WTC11 (cell line): ENCODE results near the gene MGAT4D.

Source experiments
- ATF1 ChIP-seq: sonication (generic); formaldehyde crosslinking; IDR thresholded peaks from 2 replicates; pipeline ENCODE4 v1.8.1; 2023; ENCODE audit warnings: mild to moderate bottlenecking, moderate library complexity, missing genetic modification reagents
- CREB1 ChIP-seq: sonication (generic); formaldehyde crosslinking; IDR thresholded peaks from 2 replicates; pipeline ENCODE4 v1.8.0; 2023; ENCODE audit warnings: mild to moderate bottlenecking, missing genetic modification reagents
- CTCF ChIP-seq: fragments of 200-600 bp; IDR thresholded peaks from 2 replicates; pipeline ENCODE4 v1.8.0; 2022; ENCODE audit warnings: antibody characterized with exemption
- FOXP1 ChIP-seq: sonication (generic); formaldehyde crosslinking; IDR thresholded peaks from 2 replicates; pipeline ENCODE4 v1.8.0; 2022; ENCODE audit warnings: missing genetic modification reagents, mild to moderate bottlenecking, moderate library complexity, borderline replicate concordance
- IRF2 ChIP-seq: sonication (generic); formaldehyde crosslinking; IDR thresholded peaks from 2 replicates; pipeline ENCODE4 v1.8.0; 2022; ENCODE audit warnings: low read depth, missing genetic modification reagents, borderline replicate concordance
- MYBL2 ChIP-seq: sonication (generic); formaldehyde crosslinking; IDR thresholded peaks from 2 replicates; pipeline ENCODE4 v1.8.1; 2023; ENCODE audit warnings: mild to moderate bottlenecking, moderate library complexity, missing genetic modification reagents
- NR3C1 ChIP-seq: sonication (generic); formaldehyde crosslinking; conservative IDR thresholded peaks from 2 replicates; pipeline ENCODE4 v1.8.1; 2023; ENCODE audit warnings: low read depth, mild to moderate bottlenecking, missing genetic modification reagents
- RELA ChIP-seq: sonication (generic); formaldehyde crosslinking; IDR thresholded peaks from 2 replicates; pipeline ENCODE4 v1.8.1; 2022; ENCODE audit warnings: missing genetic modification reagents, mild to moderate bottlenecking, borderline replicate concordance
- SMAD3 ChIP-seq: sonication (generic); formaldehyde crosslinking; IDR thresholded peaks from 2 replicates; pipeline ENCODE4 v1.8.0; 2022; ENCODE audit warnings: missing genetic modification reagents, mild to moderate bottlenecking, borderline replicate concordance
- TCF7 ChIP-seq: sonication (generic); formaldehyde crosslinking; IDR thresholded peaks from 2 replicates; pipeline ENCODE4 v1.8.0; 2022; ENCODE audit warnings: mild to moderate bottlenecking, low read depth, missing genetic modification reagents, moderate library complexity
- TEAD4 ChIP-seq: sonication (generic); formaldehyde crosslinking; IDR thresholded peaks from 2 replicates; pipeline ENCODE4 v1.8.0; 2022; ENCODE audit warnings: mild to moderate bottlenecking, missing genetic modification reagents
- USF1 ChIP-seq: sonication (generic); formaldehyde crosslinking; IDR thresholded peaks from 2 replicates; pipeline ENCODE4 v1.8.0; 2022; ENCODE audit warnings: mild to moderate bottlenecking, missing genetic modification reagents
- ZBTB21 ChIP-seq: sonication (generic); formaldehyde crosslinking; IDR thresholded peaks from 2 replicates; pipeline ENCODE4 v1.8.1; 2023; ENCODE audit warnings: mild to moderate bottlenecking, missing genetic modification reagents, borderline replicate concordance

DNA sequence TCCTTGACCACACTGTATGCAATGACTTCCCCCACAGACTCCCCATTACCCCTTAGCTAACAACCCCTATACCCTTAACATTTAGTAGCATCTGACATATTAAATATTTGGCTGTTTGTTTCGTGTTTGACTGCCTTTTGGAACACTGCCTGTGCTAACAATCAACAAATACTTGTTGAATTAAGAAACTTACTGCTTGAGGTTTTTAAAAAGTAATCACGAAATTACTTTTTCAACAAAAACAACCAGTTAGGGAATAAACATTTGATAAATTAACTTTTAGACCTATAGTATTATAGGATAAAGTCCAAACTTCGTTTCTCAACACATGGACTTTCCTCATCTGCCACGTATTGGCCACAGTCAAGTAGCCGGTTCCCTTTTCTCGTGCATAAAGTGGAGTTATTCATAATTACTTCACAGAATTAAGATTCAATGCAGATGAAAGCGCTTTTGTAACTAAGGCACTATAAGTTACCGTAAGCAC, 25.3 kb upstream of the MGAT4D start:
- TF ChIP-seq TEAD4 (CRISPR knock-in tag): no peak
- no peak for TF ChIP-seq TCF7
- TF ChIP-seq FOXP1: no peak
- TF ChIP-seq CTCF: no peak
- TF ChIP-seq NR3C1 (CRISPR knock-in tag): no peak
- no peak for TF ChIP-seq IRF2 (CRISPR knock-in tag)
- no peak for TF ChIP-seq SMAD3
- no peak for TF ChIP-seq USF1 (CRISPR knock-in tag)
- TF ChIP-seq ATF1 (CRISPR knock-in tag): no peak
- TF ChIP-seq MYBL2 (CRISPR knock-in tag): no peak
- no peak for TF ChIP-seq CREB1 (CRISPR knock-in tag)
- TF ChIP-seq ZBTB21 (CRISPR knock-in tag): no peak
- TF ChIP-seq RELA: no peak
